Fibroblast of skin of right biceps (primary cell): ENCODE data around the gene CXorf38.

Experiments
- DNase-seq: peaks from one replicate; pipeline ENCODE4 v3.0.0-alpha.2; 2013

CXorf38 gene, protein sequence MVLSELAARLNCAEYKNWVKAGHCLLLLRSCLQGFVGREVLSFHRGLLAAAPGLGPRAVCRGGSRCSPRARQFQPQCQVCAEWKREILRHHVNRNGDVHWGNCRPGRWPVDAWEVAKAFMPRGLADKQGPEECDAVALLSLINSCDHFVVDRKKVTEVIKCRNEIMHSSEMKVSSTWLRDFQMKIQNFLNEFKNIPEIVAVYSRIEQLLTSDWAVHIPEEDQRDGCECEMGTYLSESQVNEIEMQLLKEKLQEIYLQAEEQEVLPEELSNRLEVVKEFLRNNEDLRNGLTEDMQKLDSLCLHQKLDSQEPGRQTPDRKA

DNA sequence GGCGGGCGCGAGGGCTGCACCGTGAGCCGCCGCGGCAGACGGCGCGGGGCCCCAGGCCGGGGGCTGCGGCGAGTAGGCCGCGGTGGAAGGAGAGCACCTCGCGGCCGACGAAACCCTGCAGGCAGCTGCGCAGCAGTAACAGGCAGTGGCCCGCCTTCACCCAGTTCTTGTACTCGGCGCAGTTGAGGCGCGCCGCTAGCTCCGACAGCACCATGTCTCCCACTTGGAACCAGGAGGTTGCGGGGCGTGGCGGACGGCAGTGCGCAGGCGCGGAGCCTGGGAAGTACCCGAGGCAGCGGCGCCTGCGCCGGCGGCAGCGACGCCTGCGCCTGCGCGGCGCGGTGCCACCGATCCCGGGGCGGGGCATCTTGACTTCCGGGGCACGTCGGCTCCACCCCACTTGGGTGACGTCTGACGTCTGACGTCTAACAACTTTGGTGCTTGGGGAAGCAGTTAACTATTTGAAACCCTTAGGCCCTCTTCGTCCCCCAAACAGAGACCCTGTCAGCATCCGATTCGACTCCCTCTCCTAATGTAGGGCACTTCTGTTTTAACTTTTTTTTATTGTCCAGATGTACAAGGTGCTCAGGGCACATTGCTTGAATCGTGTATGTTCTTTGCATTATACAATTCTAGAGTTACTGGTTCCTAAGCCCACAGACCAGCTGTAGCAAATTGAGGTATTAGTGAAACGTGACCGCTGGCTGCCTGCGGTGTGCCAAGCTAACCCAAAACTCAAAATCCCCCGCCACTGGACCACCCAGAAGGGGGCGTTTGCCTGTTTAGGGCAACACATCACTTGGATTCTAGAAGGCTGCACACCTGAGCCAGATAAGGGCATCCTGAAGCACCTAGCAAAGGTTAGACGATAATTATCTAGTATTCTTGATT, at the start of gene CXorf38:
Gene CXorf38 (minus strand): TSS at position 255 of the 891 bp plus-strand sequence. CDS start 41 bp downstream, at position 214.
- DNase-seq, result peak; percentile 88

DNA sequence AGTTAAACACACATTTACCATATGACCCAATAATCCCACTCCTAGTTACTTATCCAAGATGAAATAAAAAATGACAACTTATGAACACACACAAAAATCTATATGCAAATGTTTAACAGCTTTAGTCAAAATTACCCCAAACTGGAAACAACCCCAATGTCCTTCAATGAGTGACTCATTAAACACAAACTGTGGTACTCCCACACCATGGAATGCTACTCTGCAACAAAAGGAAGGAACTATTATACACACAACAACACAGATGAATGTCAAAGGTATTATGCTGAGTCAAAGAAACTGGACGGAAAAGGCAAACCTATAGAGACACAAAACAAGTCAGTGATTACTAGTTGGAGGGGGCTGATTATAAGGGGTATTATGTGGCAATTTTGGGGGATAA, 47.4 kb upstream of the CXorf38 start:
- DNase-seq, result peak; percentile 3

DNA sequence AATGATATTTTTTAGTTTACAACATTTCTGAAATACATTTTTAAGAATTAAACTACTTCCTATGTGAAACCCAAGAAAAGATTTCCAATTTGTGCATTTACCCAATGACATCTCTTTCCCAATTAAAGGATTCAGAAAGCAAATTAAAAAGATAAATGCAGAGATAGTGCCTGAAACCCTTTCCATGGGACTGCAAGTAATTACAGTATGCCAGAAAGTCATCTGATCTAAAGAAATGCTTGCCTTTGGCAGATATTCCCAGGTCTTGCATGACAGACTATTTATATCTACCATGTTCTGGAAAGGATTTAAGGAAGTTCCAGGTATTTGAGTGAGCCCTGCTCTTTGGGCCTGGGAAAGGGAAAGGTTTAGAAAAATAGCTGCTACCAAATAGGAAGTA, 41.6 kb upstream of the CXorf38 start:
- DNase-seq, result no peak

DNA sequence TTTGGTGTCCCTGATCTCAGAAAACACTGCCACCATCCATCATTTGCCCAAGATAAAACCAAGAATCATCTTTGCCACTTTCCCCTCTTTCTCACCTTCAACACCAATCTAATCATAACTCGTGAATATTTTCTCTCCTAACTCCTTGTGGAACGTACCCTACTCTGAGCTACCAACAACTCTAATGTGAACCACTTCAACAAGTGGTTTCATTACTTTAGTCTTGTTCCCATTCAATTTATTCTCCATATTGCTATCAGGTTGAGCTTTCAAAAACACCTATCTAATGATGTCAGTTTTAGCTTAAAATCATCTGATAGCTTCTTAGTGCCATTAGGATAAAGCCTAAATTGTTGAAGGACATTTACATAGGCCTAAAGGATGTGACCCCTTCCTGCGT, 39.8 kb upstream of the CXorf38 start:
- no peak for DNase-seq

DNA sequence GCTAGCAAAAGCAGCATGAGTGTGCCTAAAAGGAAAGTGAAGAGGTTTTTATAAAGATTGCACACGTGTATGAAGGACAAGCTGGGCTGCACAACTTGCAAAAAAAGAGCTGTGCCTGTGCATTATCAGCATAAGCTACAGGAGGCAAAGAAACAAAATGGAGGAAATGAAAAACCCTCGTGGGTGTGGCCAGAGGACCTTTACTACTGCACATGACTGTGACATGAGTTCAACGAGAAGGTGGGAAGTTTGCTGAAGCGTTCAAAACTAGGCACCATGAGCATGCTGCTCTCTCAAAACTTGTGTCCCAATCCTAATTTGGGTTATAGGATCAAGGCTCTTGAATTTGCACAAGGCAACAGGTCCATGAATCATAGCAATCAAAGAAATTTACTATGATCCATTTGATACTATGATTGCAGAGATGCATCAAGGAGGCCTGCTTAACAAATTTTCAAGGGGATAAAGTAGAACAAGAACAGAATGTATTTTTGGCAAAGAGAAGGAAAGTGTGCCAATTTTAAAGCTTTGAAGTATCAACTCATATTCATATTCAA, 38.1 kb upstream of the CXorf38 start:
- DNase-seq, result no peak

DNA sequence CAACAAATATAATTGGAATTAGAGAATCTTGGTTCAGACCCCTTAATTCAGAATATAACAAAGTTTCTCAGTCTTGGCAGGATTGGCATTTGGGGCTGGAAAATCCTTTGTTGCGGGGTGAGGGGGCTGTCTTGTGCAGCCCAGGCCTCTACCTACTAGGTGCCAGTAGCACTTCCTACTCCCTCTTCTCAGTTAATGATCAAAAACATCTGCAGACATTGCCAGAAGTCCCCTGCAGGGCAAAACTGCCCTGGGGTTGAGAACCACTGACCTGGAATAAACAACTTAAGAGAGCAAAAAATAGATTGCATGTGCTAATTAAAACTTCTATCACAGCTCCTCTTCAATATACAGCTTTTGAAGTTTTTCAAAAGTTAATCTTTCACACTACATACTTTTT, 36.7 kb upstream of the CXorf38 start:
- DNase-seq, result no peak

DNA sequence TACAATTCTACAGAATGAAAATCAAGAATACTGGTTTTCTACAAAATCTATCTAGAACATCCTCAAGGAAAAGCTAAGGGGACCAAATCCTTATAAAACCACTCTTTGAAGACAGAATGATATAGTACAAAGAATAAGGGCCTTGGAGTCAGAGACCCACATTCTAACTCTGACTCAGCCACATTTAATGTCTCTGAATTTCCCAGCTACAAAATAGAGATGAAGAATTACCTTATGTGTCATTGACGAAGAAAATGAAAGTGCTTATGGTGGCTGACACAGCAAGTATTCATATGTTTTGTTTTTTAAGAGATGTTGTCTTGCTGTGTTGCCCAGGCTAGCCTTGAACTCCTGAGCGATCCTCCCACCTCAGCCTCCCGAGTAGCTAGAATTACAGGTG, 35.9 kb upstream of the CXorf38 start:
- DNase-seq, result no peak

DNA sequence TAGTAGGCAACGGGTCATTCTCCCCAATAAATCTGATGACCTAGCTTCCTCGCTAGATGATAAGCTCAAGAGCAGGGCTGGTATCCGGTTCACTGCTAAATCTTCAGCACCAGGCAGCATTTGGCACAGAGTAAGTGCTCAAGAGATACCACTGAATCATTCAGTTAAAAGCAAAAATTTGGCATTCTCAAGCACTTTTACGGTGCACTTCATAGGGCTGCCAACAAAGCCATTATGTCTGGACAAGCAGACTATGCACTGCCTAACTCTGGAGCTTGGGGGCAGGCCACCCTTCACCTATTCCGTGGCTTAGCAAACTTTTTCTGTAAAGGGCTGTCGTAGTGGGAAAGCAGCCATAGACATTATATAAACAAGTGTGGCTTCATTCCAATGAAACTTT, 23.8 kb upstream of the CXorf38 start:
- no peak for DNase-seq

DNA sequence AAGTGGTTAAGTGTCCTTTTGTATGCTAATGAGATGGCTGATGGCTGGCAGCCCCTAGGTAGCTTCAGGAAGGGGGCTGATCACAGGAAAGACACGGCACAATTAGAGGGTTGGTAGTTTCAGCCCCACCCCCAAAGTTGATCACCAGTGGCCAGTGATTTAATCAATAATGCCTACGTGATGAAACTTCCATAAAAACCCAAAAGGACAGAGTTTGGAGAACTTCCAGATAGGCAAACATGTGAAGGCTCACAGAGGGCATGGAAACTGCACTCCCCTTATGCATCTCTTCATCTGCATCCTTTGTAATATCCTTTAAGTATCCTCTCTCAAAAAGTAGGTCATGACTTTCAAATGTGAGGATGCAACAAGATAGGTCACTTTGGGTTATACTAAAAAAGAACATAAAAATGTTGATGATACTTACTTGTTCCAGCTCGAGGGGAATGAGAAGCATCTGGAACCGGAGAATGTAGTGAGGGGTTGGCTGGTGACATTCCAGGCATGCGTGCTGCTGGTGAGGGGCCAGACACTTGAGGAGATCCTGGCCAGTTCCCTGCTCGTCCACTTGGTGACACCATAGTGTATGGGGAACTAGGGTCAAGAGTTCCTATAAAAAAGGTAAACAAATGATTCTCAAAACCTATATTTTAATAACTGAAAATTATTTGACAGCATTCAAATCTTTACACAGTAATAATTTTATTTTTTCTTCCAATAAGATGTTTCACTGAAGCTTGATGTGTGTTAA, 16.7 kb upstream of the CXorf38 start:
- DNase-seq, result peak; percentile 30

DNA sequence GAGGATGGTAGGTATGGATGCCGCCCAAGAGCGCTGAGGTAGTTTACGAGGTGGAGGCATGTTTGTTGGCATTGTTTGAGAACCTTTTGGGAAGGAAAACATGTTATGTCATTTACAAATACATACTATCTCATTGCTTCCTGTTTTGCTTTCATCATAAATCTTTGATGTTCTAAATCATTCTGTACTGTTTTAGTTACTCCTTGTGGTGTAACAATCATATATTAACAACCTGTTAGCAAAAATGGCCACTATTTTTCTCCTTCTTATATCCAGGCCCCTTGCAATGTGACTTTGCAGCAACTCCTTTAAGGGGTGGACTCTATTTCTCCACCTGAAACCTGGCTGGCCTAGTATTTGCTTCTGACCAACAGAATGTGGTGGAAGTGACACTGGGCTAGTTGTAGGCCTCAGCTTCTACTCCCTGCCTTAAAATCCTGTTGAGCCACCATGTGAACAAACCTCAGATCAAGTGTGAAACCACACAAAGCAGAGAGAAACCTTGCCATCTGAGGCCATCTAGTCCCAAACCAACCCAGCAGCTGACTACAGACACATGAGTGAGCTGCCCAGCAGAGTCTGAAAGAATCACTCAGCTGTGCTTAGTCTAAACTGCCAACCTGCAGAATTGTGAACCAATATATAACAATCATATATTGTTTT, 15.8 kb upstream of the CXorf38 start:
- no peak for DNase-seq

DNA sequence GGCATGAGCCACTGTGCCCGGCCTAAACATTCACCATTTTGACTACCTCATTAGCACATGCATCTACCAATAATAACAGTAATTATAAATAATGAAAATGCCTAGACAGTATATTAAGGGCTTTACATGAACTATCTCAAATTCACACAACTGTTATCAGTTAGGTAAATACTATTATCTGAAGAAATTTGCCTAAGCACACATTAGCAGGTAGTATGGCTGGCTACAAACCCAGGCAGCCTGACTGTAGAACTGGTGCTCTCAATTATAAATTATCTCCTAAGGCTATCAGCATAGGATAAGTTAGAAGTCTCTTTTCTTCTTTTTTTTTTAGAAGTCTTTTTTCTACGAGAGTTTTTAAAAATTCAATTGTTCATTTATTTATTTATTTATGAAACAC, 14.1 kb upstream of the CXorf38 start:
- no peak for DNase-seq

DNA sequence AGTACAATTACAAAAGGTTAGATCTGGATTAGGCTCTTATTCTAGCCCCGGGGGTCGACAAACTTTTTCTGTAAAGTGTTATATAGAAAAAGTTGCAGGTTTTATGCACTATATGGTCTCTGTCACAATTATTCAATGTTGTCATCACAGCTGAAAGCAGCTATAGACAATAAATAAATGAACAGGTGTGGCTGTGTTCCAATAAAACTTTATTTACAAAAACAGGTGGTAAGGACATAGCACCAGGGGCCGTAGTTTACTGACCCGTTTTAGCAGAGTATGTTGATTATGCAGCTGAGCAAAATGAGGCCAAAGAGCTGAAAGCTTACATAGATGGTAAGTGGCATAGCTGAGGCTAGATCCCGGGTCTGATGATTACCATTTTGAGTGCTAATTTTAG, 13.0 kb upstream of the CXorf38 start:
- DNase-seq, result no peak

DNA sequence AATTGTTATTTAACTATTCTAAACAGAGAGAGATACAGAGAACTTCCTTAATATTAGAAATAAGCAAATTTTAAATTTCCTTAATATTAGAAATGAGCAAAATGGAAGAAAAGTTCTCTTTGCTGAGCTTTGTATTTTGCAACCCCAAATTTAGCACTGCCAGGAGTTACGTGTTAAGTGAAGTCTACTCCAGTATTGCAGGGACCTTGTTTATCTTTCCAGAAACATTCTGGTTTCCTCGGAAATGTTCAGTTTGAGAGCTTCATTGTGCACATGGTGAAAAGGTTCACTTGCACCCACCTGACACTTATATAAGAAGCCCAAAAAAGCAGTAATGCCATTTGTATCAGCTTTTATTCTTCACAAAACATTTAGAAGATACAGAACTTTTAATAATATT, 6.2 kb upstream of the CXorf38 start:
- DNase-seq, result no peak

DNA sequence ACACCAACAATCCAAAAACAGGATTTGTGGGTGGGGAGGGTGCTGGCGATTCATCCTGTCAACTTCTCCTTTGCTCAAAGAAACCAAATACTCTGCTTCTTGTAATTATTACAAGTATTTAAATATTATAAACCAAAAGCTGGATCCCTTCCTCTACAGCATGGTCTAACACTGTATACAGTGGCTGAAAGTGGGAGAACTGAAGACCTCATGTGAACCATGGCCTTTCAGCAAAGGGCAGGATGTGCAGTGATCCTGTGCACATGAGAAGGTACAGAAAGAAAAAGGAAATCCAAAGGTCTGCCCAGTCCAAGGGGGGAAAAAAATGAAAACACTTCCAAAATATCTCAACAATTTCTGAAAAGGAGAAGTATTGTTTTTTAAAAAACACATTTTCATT, 5.3 kb upstream of the CXorf38 start:
- DNase-seq, result no peak

DNA sequence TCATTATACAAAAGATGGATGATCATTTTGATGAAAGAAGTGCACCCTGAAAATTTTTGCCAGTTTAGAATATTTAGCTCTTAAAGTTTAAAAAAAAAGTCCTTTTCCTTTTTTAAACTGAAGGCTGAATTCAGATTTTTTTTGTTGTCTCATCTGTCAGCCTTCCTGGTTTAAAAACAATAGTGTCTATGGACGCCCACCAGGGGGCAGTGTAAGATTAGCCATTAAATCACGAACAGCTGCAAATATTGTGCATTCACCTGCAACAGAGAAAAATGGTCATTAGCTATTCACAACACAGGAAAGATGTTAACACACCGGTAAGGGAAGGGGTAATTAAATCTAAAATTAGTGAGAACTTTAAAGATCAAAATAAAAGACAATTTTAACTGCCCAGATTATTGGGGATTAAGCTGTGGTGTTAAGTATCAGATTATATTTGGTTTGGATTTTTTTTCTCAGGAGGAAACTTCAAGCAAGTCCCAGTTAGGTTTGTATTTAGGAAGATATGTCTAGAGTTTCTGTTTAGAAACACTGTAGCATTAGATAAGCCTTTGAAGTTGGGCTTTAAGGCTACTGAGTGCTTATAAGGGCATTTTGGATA, 4.4 kb upstream of the CXorf38 start:
- DNase-seq, result peak; percentile 51

DNA sequence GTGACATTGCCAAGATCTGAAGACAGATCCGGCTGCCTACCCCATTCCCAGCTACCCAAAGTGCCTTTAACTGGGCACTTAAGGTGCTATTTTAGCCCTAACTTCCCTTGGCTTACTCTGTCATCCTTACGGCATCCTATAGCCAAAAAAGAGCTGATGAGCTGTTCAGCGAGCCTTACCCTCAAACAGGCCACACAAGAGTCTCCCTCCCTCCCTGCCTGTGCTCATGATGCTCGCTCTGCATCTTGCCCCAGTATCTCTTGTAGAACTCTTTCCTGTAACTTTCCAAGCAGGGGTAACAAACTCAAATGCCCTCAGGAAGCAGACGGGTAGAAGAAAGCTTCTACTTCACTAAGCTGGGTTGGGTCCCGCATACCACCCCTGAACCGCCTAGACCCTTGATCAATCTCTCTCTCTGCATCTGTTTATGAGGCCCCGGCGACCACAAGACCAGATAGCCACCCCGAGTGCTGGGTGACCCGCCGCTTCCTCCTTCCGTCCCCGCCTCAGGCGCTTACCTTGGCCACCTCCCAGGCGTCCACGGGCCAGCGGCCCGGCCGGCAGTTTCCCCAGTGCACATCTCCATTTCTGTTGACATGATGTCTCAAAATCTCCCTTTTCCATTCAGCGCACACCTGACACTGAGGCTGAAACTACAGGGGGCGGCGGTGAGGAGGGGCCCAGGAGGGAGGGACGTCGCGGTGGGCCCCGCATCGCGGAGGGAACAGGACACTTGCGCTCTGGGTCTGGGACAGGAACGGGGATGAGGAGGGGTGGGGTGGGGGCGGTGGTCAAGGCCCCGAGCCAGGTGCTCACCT, 663 bp downstream of the CXorf38 start:
- DNase-seq, result peak; percentile 29

DNA sequence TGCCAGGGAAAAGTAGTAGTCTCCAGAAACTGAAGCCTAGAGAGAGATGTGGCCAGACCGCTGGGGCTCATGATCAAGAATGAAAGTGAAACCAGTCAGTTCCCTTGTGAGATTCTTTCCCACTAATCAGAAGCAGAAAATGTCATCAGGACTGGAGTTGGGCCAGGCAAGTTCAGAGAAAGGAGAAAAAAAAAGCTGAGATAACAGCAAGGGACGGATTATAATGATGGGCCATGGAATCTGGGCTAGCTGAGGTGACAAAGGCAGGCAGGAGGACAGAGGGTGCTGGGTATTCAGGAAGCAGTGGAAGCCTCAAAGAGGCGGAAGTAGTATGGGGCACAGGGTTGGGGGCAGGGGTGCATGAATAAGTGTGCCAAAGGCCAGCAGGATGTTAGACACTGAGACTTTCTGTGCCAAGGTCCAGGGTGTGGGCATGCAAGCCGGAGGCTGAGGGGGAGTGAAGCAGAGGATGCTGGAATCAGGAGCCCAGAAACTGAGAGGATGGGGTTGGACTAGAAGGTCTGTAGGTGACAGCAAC, 2.5 kb downstream of the CXorf38 start:
- peak; percentile 75 for DNase-seq

DNA sequence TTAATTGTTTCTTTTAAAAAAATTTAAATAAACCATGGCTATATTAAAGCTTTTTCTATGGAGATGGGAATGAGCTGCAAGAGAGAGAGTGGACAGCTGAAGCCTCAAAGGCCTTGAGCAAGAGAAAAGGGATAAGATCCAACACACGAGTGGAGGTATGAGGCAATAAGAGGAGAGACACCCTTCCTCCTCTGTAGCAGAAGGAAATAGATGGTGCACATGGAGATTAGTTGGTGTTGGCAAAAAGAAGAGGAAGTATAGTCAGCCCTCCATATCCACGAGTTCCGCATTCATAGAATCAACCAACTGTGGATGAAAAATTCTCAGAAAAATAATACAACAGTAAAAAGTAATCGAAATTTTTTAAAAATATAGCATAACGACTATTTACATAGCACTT, 3.2 kb downstream of the CXorf38 start:
- DNase-seq, result peak; percentile 5

DNA sequence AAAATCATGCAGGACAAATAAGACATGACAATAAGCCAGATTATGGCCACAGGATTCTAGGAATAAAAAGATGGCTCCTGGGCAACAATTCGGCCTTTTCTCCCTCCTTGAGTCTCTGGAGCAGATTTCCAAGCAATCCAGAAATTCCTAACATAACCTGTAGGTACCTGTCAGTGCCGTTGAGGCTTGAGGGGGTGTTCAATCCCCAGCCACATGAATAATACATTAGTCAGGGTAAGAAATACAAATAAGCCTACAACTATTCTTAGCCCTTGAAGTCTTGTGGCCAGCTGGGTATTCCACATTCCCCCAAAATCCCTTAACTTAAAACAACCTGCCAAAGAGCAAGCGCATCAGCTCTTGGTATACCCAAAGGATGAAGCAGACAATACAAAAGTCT, 9.7 kb downstream of the CXorf38 start:
- no peak for DNase-seq

DNA sequence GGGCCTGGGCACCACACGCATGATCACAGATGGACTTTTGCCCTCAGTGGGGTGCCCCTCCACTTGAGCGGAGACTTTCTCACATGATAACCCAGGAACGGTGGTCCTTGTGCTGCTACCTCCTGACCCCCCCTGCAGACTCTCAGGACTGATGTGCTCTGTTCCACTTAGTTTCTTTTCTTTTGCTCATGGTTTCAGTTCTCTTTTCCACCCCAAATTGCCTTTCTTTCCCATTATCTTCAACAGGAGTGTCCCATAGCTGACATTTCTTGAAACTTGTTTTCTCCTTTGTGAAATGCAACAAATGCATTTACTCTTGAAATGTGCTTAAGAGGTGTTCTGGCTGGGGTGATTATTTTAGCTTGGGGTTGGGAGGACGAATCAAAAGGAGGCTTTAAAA, 15.2 kb downstream of the CXorf38 start:
- no peak for DNase-seq

DNA sequence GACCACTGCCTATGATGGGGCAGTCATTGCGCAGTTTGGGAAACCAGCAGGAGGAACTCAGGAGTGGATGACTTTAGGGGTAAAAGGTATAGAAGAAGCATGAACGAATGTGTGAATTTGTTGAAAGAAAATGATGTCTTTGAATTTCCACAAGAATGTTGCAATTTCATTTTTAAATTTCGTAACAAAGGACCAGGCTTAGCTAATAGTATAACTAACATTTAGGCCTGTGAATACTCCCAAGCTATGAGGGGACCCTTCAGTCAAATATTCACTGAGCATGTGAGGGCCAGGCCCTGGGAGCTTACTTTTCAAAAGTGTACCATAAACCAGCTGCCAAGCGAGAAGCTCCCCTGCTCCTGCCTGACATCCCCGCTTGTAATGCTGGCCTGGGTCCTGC, 18.9 kb downstream of the CXorf38 start:
- no peak for DNase-seq
